Loucy (cell line): ENCODE data around the gene HORMAD1.

Experiments used
- H2AFZ ChIP-seq: fragments of 200-600 bp; sonication (generic); 2 replicates; pipeline ENCODE4 v1.6.0; 2016; ENCODE audit warnings: antibody characterized with exemption, mild to moderate bottlenecking, low read length, moderate library complexity
- H3F3A ChIP-seq: fragments of 200-600 bp; 2 replicates; pipeline ENCODE4 v1.6.0; 2016; ENCODE audit warnings: antibody characterized with exemption, low read depth, mild to moderate bottlenecking
- H3K27me3 ChIP-seq: fragments of 200-600 bp; sonication (generic); 2 replicates; pipeline ENCODE4 v1.6.1; 2014; ENCODE audit warnings: low read length, mild to moderate bottlenecking; ENCODE audit not compliant: insufficient read depth, poor library complexity, severe bottlenecking
- H3K36me3 ChIP-seq: fragments of 200-600 bp; sonication (generic); 2 replicates; pipeline ENCODE4 v1.6.1; 2016; ENCODE audit warnings: low read length; ENCODE audit not compliant: insufficient read depth
- H3K4me1 ChIP-seq: fragments of 200-600 bp; sonication (generic); 2 replicates; pipeline ENCODE4 v1.5.1; 2014; ENCODE audit warnings: low read length, mild to moderate bottlenecking; ENCODE audit not compliant: insufficient read depth, poor library complexity, severe bottlenecking
- H3K4me2 ChIP-seq: fragments of 200-600 bp; sonication (generic); 2 replicates; pipeline ENCODE4 v1.6.0; 2014; ENCODE audit warnings: antibody characterized with exemption, low read length, low read depth, mild to moderate bottlenecking; ENCODE audit not compliant: poor library complexity, severe bottlenecking
- H3K4me3 ChIP-seq: fragments of 200-600 bp; sonication (generic); 2 replicates; pipeline ENCODE4 v1.5.1; 2014; ENCODE audit warnings: low read length, mild to moderate bottlenecking, mixed read lengths; ENCODE audit not compliant: poor library complexity, severe bottlenecking
- H3K79me2 ChIP-seq: fragments of 200-600 bp; sonication (generic); 2 replicates; pipeline ENCODE4 v1.6.1; 2014; ENCODE audit warnings: low read length; ENCODE audit not compliant: insufficient read depth
- H3K9ac ChIP-seq: fragments of 200-600 bp; sonication (generic); 2 replicates; pipeline ENCODE4 v1.6.0; 2014; ENCODE audit warnings: mild to moderate bottlenecking, low read depth, low read length, moderate library complexity; ENCODE audit not compliant: poor library complexity, severe bottlenecking
- H3K9me2 ChIP-seq: fragments of 200-600 bp; sonication (generic); replicated peaks from 2 replicates; pipeline ENCODE4 v1.6.1; 2016; ENCODE audit warnings: low read depth, low read length, mixed read lengths
- H3K9me3 ChIP-seq: fragments of 200-600 bp; sonication (generic); 2 replicates; pipeline ENCODE4 v1.6.1; 2014; ENCODE audit warnings: mild to moderate bottlenecking, antibody characterized with exemption, low read length, low read depth; ENCODE audit not compliant: insufficient read depth
- H4K20me1 ChIP-seq: fragments of 200-600 bp; sonication (generic); 2 replicates; pipeline ENCODE4 v1.6.0; 2014; ENCODE audit warnings: antibody characterized with exemption, low read length, mild to moderate bottlenecking; ENCODE audit not compliant: insufficient read depth, poor library complexity, severe bottlenecking
- CTCF ChIP-seq: fragments of 200-600 bp; sonication (generic); conservative IDR thresholded peaks from 2 replicates; pipeline ENCODE4 v1.5.1; 2014; ENCODE audit warnings: mild to moderate bottlenecking, antibody characterized with exemption, low read length
- EZH2phosphoT487 ChIP-seq: fragments of 200-600 bp; IDR thresholded peaks from 2 replicates; pipeline ENCODE4 v1.6.1; 2018; ENCODE audit warnings: antibody characterized with exemption, mild to moderate bottlenecking, moderate library complexity, borderline replicate concordance

HORMAD1 gene

DNA sequence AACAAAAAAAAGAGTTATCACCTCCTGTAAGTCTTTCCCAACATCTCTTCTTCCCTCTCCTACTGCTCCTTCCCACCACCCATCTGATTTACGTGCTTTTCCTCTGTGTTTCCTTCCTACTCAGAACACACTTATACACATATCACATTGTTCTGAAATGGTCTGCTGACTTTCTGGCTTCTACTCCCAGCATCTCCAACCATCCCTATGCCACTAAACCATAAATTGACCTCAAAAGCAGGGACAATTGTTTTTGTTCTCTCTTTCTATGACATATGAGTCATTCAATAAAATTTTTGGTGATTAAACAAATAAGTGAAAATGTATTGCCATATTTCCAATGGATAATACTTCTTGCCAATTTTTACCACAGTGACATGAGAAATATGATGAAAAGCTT is 31.9 kb downstream of the HORMAD1 start:
- H3K4me1 ChIP-seq = peaks cover 21% of the 10 kb centered on the region
- H3K4me2 ChIP-seq = no peak overlapping the region
- peaks cover 10% of the 10 kb centered on the region for H4K20me1 ChIP-seq
- no peak overlapping the region for H3K9ac ChIP-seq
- peaks cover 12% of the 10 kb centered on the region; the same call in 1 of the 2 replicates for H3K36me3 ChIP-seq
- no peaks in the 10 kb centered on the region for H3F3A ChIP-seq
- no peak for TF ChIP-seq CTCF
- TF ChIP-seq EZH2phosphoT487 = no peak
- no peaks in the 10 kb centered on the region for H3K9me3 ChIP-seq
- no peaks in the 10 kb centered on the region for H3K9me2 ChIP-seq
- no peaks in the 10 kb centered on the region for H3K27me3 ChIP-seq
- peaks cover 11% of the 10 kb centered on the region; the same call in 1 of the 2 replicates for H3K79me2 ChIP-seq
- H2AFZ ChIP-seq = no peak overlapping the region
- no peak overlapping the region for H3K4me3 ChIP-seq

- no peak overlapping the region for H3K4me2 ChIP-seq
- H3K4me3 ChIP-seq = no peak overlapping the region
- no peak overlapping the region for H2AFZ ChIP-seq
- 0 out of 2 replicates have a peak, but pooled peaks cover 3% of the 10 kb centered on the region for H3K79me2 ChIP-seq
- no peak for TF ChIP-seq CTCF
- no peak for TF ChIP-seq EZH2phosphoT487
- H3F3A ChIP-seq = no peaks in the 10 kb centered on the region
- peaks cover 5% of the 10 kb centered on the region; the same call in 1 of the 2 replicates for H3K36me3 ChIP-seq
- peaks cover 10% of the 10 kb centered on the region for H4K20me1 ChIP-seq
- no peak overlapping the region for H3K9ac ChIP-seq
- no peaks in the 10 kb centered on the region for H3K27me3 ChIP-seq
- peaks cover 14% of the 10 kb centered on the region for H3K4me1 ChIP-seq
- no peaks in the 10 kb centered on the region for H3K9me3 ChIP-seq
- H3K9me2 ChIP-seq = no peaks in the 10 kb centered on the region
These were observed 34.4 kb downstream of the HORMAD1 start for GRCh38 chr1:150686275-150686674.

DNA sequence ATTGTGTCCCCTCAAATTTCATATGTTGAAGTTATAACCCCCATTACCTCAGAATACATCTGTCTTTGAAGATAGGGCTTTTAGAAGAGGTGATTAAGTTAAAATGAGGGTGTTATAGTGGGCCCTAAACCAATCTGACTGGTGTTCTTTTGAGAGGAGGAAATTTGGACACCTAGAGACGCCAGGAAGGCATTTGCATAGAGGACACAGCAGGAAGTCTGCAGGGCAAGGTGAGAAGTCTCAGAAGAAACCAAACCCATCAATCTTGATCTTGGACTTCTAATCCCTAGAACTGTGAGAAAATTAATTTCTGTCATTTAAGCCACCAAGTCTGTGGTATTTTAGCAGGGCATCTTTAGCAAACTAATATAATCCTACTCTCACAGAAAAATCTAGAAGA is 36.8 kb downstream of the HORMAD1 start:
- Histone ChIP-seq H3K4me1 (peaks cover 7% of the 10 kb centered on the region), H3K36me3 (peaks cover 5% of the 10 kb centered on the region; the same call in 1 of the 2 replicates)
- TF ChIP-seq EZH2phosphoT487 (no peak), CTCF (no peak)

More for the DNA sequence above, 36.8 kb downstream of the HORMAD1 start:
- Histone ChIP-seq H3K27me3 (no peaks in the 10 kb centered on the region), H4K20me1 (peaks cover 5% of the 10 kb centered on the region), H3K9me2 (no peaks in the 10 kb centered on the region), H3F3A (no peaks in the 10 kb centered on the region), H3K9ac (no peak overlapping the region), H3K4me3 (no peak overlapping the region), H3K9me3 (no peaks in the 10 kb centered on the region), H3K4me2 (no peak overlapping the region), H3K79me2 (no peaks in the 10 kb centered on the region), H2AFZ (no peak overlapping the region)
